Common myeloid progenitor, CD34-positive (primary cell): ENCODE data around the gene ARHGAP32.

ENCODE experiments used
- CTCF ChIA-PET: fragments of 350-600 bp; sonication (Branson Sonifier 250); formaldehyde crosslinking; loops from one replicate; lab custom pipeline; 2021; ENCODE audit warnings: antibody characterized with exemption; lab: Charles Lee
- POLR2A ChIA-PET: fragments of 350-600 bp; sonication (Branson Sonifier 250); formaldehyde crosslinking; loops from one replicate; lab custom pipeline; 2021; ENCODE audit warnings: antibody characterized with exemption; lab: Charles Lee
- DNase-seq, 3 donors: peaks; one replicate each; pipeline versions ENCODE4 v3.0.0 to v3.0.0-alpha.2; 2013
- H3K27ac ChIP-seq, 2 experiments: 1 replicate in 1 of 2; 2 replicates in 1 of 2; pipeline ENCODE4 v1.7.0; 2013; ENCODE audit warnings: inconsistent platforms in 2 of 2, low read length in 2 of 2, mild to moderate bottlenecking in 2 of 2, low read depth in 1 of 2, moderate library complexity in 1 of 2; ENCODE audit not compliant: severe bottlenecking in 2 of 2, insufficient read depth in 1 of 2, poor library complexity in 1 of 2
- H3K27me3 ChIP-seq, 5 experiments: replicated peaks in 2 of 5; 1 replicate in 3 of 5; 2 replicates in 2 of 5; pipeline versions ENCODE4 v1.6.1 to v1.7.0; 2013; ENCODE audit warnings: low read length in 4 of 5, mild to moderate bottlenecking in 2 of 5, moderate library complexity in 2 of 5, inconsistent platforms in 1 of 5; ENCODE audit not compliant: insufficient read depth in 5 of 5, control insufficient read depth in 4 of 5
- H3K36me3 ChIP-seq, 4 experiments: 1 replicate in 2 of 4; 2 replicates in 2 of 4; pipeline versions ENCODE4 v1.6.1 to v1.7.0; 2013; ENCODE audit warnings: low read length in 3 of 4, control low read depth in 1 of 4, mild to moderate bottlenecking in 1 of 4; ENCODE audit not compliant: control insufficient read depth in 4 of 4, insufficient read depth in 4 of 4
- H3K4me1 ChIP-seq, 4 experiments: 1 replicate in 3 of 4; 2 replicates in 1 of 4; pipeline versions ENCODE4 v1.6.1 to v1.7.1; 2013; ENCODE audit warnings: low read length in 3 of 4, mild to moderate bottlenecking in 3 of 4, control low read depth in 1 of 4, inconsistent platforms in 1 of 4, moderate library complexity in 1 of 4; ENCODE audit not compliant: control insufficient read depth in 4 of 4, insufficient read depth in 4 of 4; ENCODE audit errors: control extremely low read depth in 1 of 4
- H3K4me3 ChIP-seq, 7 experiments: 1 replicate in 4 of 7; 2 replicates in 3 of 7; pipeline versions ENCODE4 v1.5.1 to v1.7.0; 2013; ENCODE audit warnings: mild to moderate bottlenecking in 7 of 7, low read length in 6 of 7, moderate library complexity in 6 of 7, inconsistent platforms in 2 of 7, low read depth in 2 of 7, control low read depth in 1 of 7; ENCODE audit not compliant: insufficient read depth in 4 of 7, control insufficient read depth in 1 of 7; ENCODE audit errors: extremely low read depth in 1 of 7
- H3K9me3 ChIP-seq, 5 experiments: 1 replicate in 4 of 5; 2 replicates in 1 of 5; pipeline versions ENCODE4 v1.6.1 to v1.7.1; 2013; ENCODE audit warnings: low read length in 4 of 5, mild to moderate bottlenecking in 2 of 5, inconsistent platforms in 1 of 5, low read depth in 1 of 5, moderate library complexity in 1 of 5; ENCODE audit not compliant: control insufficient read depth in 4 of 5, insufficient read depth in 2 of 5; ENCODE audit errors: control extremely low read depth in 1 of 5
- WGBS: methylation state at CpG from one replicate; pipeline ENCODE4 v1.1.5; 2013; ENCODE audit not compliant: insufficient coverage; 5-methylcytosine and 5-hydroxymethylcytosine counted together

ARHGAP32 gene

DNA sequence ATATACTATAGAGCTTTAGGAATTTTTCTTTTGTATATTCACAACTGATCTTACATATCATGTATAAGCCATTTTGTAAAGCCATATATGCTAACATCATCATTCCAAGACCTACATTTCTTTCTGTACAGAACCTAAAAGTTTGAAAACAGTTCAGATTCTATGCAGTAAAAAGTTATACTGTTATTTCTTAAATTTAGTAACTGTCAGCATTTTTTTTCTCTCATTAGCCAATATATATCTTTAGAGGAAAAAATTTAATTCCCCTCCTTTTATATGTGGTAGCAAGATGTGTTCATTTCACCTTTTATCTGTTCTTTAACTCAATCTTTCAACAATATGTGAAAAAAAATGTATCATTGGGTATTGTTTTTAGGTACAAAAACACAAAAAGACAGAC is 129.0 kb downstream of the ARHGAP32 start:
- ChIA-PET CTCF (no interaction called here), POLR2A (no interaction called here)
- Histone ChIP-seq H3K27ac (no peak overlapping the region), H3K36me3 (peaks cover 0 to 12% (median 8%) of the 10 kb centered on the region in 4 experiments), H3K4me3 (no peak overlapping the region), H3K27me3 (no peaks in the 10 kb centered on the region), H3K9me3 (no peaks in the 10 kb centered on the region), H3K4me1 (no peaks in the 10 kb centered on the region)
- DNase-seq = no peak

DNA sequence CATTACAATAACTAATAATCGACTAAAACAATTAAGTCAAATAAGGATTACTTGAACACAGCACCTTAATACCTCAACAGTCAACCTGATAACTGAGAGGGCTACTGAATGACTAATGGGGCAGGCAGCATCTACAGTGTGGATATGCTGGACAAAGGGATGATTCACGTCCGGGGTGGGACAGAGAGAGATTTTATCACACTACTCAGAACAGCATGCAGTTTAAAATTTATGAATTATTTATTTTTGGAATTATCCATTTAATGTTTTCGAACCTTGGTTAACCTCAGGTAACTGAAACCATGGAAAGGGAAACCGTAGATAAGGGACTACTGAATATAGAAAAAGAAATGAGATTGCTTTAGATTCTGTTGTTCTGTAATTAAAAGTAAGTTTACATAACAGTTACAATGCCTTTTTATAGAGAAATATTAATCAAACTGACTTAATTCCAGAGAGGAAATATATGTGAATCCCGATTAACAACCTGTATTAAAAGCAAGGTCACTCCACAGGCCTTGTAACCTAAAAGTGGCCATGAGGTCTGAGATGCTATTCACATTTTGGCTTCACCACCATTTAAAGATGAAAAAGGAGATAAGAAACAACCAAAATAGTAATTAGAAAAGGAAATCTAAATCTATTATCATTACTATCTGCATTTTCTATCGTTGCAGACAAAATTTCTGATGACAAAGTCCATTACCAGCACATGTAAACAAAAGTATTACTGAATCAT is 130.5 kb downstream of the ARHGAP32 start:
- ChIA-PET CTCF (no interaction called here), POLR2A (no interaction called here)
- no peaks in the 10 kb centered on the region for H3K4me1 ChIP-seq
- no peaks in the 10 kb centered on the region for H3K27me3 ChIP-seq
- H3K36me3 ChIP-seq = peaks cover 0 to 16% (median 9%) of the 10 kb centered on the region in 4 experiments
- DNase-seq = no peak
- no peaks in the 10 kb centered on the region for H3K9me3 ChIP-seq
- no peak overlapping the region for H3K4me3 ChIP-seq
- 100% methylated on average over 1 of the region's 7 CpGs for WGBS
- H3K27ac ChIP-seq = no peak overlapping the region

DNA sequence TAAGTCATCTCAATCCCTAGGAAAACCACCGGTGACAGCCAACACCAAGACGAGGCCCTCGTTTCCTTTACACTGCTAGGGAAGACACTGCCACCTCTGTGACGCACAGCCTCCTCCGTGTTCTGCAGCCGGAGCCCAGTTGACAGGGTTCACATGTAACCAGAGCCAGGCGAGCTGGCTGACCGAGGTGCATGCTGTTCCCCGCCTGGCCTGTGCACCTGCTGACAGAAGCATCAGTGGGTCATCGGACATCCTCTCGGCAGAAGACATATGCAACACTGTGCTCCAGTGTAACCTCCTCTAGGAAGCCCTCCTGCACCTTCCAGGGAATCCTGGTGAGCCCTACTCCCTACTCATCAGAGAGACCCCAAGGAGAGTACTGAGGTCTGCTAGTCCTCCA is 135.2 kb downstream of the ARHGAP32 start:
- 96% methylated on average over 11 of the region's 11 CpGs for WGBS
- peaks cover 0 to 7% (median 4%) of the 10 kb centered on the region in 4 experiments for H3K36me3 ChIP-seq
- H3K27me3 ChIP-seq = no peaks in the 10 kb centered on the region
- CTCF ChIA-PET = no interaction called here
- no peaks in the 10 kb centered on the region for H3K9me3 ChIP-seq
- no peaks in the 10 kb centered on the region for H3K4me1 ChIP-seq
- no peak overlapping the region for H3K27ac ChIP-seq
- no peak overlapping the region for H3K4me3 ChIP-seq
- POLR2A ChIA-PET = interaction anchor here (0.6 kb wide), 1 partner anchor 762 kb away, joined by 3 read pairs; no protein-coding TSS in a partner anchor
- DNase-seq = no peak

- POLR2A ChIA-PET = no interaction called here
- Histone ChIP-seq H3K9me3 (no peaks in the 10 kb centered on the region), H3K27ac (no peak overlapping the region), H3K36me3 (peaks cover 0 to 4% (median 3%) of the 10 kb centered on the region in 4 experiments), H3K27me3 (no peaks in the 10 kb centered on the region), H3K4me3 (no peak overlapping the region), H3K4me1 (no peaks in the 10 kb centered on the region)
- CTCF ChIA-PET = no interaction called here
- DNase-seq = no peak
Measured at GRCh38 chr11:129055196-129055595, 136.9 kb downstream of the ARHGAP32 start.

- no peak overlapping the region for H3K27ac ChIP-seq
- no peak for DNase-seq
- POLR2A ChIA-PET = no interaction called here
- WGBS = 96% methylated on average over 3 of the region's 4 CpGs
- H3K27me3 ChIP-seq = no peaks in the 10 kb centered on the region
- CTCF ChIA-PET = no interaction called here
- H3K36me3 ChIP-seq = no peaks in the 10 kb centered on the region
- no peak overlapping the region for H3K4me3 ChIP-seq
- H3K9me3 ChIP-seq = no peaks in the 10 kb centered on the region
- H3K4me1 ChIP-seq = no peaks in the 10 kb centered on the region
Measured at GRCh38 chr11:129048911-129049310, 143.2 kb downstream of the ARHGAP32 start.

GRCh38 chr11:129045150-129045549 is 147.0 kb downstream of the ARHGAP32 start:
- CTCF ChIA-PET = no interaction called here
- Histone ChIP-seq H3K36me3 (no peaks in the 10 kb centered on the region), H3K27me3 (no peaks in the 10 kb centered on the region), H3K4me3 (no peak overlapping the region), H3K4me1 (no peaks in the 10 kb centered on the region), H3K9me3 (no peaks in the 10 kb centered on the region), H3K27ac (no peak overlapping the region)
- POLR2A ChIA-PET = no interaction called here
- WGBS = 96% methylated on average over 3 of the region's 5 CpGs
- DNase-seq = no peak

DNA sequence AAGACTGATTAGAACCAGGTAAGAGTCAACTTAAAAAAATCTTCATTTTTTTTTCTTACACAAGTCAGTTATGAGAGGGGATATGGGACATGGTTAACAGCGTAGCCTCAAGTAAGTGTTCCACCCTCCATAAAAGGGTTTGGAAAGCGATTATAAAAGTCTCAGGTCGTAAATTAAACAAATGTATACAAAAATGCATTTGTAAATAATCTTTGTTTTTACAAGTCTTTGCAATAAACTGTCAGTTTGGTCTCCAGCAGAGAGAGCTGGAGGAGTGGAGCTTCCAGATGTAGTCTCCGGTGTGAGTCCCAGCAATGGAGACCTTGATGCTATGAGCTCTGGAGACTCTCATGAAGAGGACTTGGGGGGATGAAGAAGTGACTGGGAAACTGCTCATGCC is 149.6 kb downstream of the ARHGAP32 start:
- Histone ChIP-seq H3K27me3 (no peaks in the 10 kb centered on the region), H3K4me3 (no peak overlapping the region), H3K27ac (no peak overlapping the region), H3K9me3 (peaks cover 0 to 3% (median 0%) of the 10 kb centered on the region in 5 experiments), H3K4me1 (no peaks in the 10 kb centered on the region), H3K36me3 (no peaks in the 10 kb centered on the region)
- 93% methylated on average over 1 of the region's 4 CpGs for WGBS
- DNase-seq = no peak
- CTCF ChIA-PET = no interaction called here
- POLR2A ChIA-PET = interaction anchor here (0.7 kb wide), 1 partner anchor 28 kb away, joined by 3 read pairs; no protein-coding TSS in a partner anchor
